Prostate gland (tissue), 2 donors: Measurements from ENCODE around the gene OTUD1. TPM values are rescaled to one million over a fixed set of nuclear protein-coding genes. Genes with fewer than 3 reads are reported as not detected.

Experiments
- DNase-seq: peaks from one replicate; pipeline ENCODE4 v3.0.0-alpha.2; 2019; ENCODE audit warnings: low spot score
- H3K27ac ChIP-seq, 2 donors: fragments of 200-600 bp; sonication (generic); 2 replicates each; pipeline ENCODE4 v1.5.1; 2017 to 2019
- H3K27me3 ChIP-seq: fragments of 200-600 bp; sonication (generic); replicated peaks from 2 replicates; pipeline ENCODE4 v1.5.1; 2019; ENCODE audit not compliant: insufficient read depth
- H3K36me3 ChIP-seq, 2 donors: fragments of 200-600 bp; sonication (generic); 1 replicate in 1 of 2; 2 replicates in 1 of 2; pipeline versions ENCODE4 v1.5.1 to v1.8.1; 2017 to 2019
- H3K4me1 ChIP-seq: fragments of 200-600 bp; sonication (generic); replicated peaks from 2 replicates; pipeline ENCODE4 v1.5.1; 2019
- H3K4me3 ChIP-seq, 2 donors: fragments of 200-600 bp; sonication (generic); 2 replicates each; pipeline ENCODE4 v1.5.1; 2017 to 2019
- H3K9me3 ChIP-seq: fragments of 200-600 bp; sonication (generic); 2 replicates; pipeline ENCODE4 v1.5.1; 2017
- POLR2A ChIP-seq: fragments of 450-650 bp; IDR thresholded peaks from one replicate; pipeline ENCODE4 v1.6.1; 2016; ENCODE audit warnings: antibody characterized with exemption, mild to moderate bottlenecking
- POLR2AphosphoS5 ChIP-seq: sonication (generic); formaldehyde crosslinking; IDR thresholded peaks from one replicate; pipeline ENCODE4 v1.6.1; 2017; ENCODE audit warnings: antibody characterized with exemption
- WGBS: methylation state at CpG from one replicate; pipeline ENCODE4 v1.1.5; 2018; 5-methylcytosine and 5-hydroxymethylcytosine counted together
- intact Hi-C: fragments of 100-400 bp; cut with DNase I; formaldehyde crosslinking; loops from one replicate; pipeline ENCODE4 v1.14.2; 2022
- total RNA-seq, 2 donors: library from RNA; depleted of rRNA; stranded (reverse); fragments of >200 nt; gene quantifications; one replicate each; pipeline ENCODE4 v1.1.0, GENCODE V29; 2016
- TF ChIP-seq, protein P1 (sequence below), 4 experiments: fragments of 200-600 bp in 2 of 4; fragments of 450-650 bp in 2 of 4; sonication (generic) in 2 of 4; IDR thresholded peaks; 1 replicate in 3 of 4; 2 replicates in 1 of 4; pipeline ENCODE4 v1.5.1; 2016 to 2019; ENCODE audit warnings: antibody characterized with exemption in 4 of 4, mild to moderate bottlenecking in 2 of 4, moderate library complexity in 2 of 4

The OTUD1 gene
- total RNA-seq, 2 donors from 2014 or later: 11.9 to 13.8 TPM

DNA sequence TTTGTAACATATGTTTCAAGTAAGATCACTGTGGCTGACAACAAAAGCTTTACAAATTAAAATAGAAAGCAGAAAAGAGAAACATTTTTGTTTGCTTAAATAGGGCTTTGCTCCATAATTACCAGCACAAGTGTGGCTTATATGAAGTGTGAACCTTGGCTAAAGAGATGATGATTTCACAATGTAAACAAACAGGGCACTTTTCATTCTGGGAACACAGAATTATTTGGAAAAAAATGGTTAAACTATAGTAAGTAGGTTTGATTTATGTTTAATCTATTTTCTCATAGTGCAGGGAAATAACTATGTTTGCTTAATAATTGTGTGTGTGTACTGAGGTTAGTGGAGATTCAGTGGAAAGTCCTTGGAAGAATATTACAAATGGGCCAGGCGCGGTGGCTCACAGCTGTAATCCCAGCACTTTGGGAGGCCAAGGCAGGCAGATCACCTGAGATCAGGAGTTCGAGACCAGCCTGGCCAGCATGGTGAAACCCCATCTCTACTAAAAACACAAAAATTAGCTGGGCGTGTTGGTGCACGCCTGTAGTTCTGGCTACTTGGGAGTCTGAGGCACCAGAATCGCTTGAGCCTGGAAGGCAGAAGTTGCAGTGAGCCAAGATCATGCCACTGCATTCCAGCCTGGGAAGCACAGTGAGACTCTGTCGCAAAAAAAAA is 19.1 kb upstream of the OTUD1 start:
- no peak overlapping the region for H3K4me3 ChIP-seq
- no peaks in the 10 kb centered on the region for H3K4me1 ChIP-seq
- no peak overlapping the region for H3K27ac ChIP-seq
- DNase-seq: no peak
- intact Hi-C loops: no loop called here
- whole genome bisulfite sequencing: 61% methylated on average over 7 of the region's 7 CpGs
- TF ChIP-seq POLR2AphosphoS5 (no peak), POLR2A (no peak)
- TF ChIP-seq, protein P1, sequence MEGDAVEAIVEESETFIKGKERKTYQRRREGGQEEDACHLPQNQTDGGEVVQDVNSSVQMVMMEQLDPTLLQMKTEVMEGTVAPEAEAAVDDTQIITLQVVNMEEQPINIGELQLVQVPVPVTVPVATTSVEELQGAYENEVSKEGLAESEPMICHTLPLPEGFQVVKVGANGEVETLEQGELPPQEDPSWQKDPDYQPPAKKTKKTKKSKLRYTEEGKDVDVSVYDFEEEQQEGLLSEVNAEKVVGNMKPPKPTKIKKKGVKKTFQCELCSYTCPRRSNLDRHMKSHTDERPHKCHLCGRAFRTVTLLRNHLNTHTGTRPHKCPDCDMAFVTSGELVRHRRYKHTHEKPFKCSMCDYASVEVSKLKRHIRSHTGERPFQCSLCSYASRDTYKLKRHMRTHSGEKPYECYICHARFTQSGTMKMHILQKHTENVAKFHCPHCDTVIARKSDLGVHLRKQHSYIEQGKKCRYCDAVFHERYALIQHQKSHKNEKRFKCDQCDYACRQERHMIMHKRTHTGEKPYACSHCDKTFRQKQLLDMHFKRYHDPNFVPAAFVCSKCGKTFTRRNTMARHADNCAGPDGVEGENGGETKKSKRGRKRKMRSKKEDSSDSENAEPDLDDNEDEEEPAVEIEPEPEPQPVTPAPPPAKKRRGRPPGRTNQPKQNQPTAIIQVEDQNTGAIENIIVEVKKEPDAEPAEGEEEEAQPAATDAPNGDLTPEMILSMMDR (IDR thresholded peaks at IDR 0.05): no peak
- no peaks in the 10 kb centered on the region for H3K27me3 ChIP-seq
- no peaks in the 10 kb centered on the region for H3K9me3 ChIP-seq
- H3K36me3 ChIP-seq: no peaks in the 10 kb centered on the region

DNA sequence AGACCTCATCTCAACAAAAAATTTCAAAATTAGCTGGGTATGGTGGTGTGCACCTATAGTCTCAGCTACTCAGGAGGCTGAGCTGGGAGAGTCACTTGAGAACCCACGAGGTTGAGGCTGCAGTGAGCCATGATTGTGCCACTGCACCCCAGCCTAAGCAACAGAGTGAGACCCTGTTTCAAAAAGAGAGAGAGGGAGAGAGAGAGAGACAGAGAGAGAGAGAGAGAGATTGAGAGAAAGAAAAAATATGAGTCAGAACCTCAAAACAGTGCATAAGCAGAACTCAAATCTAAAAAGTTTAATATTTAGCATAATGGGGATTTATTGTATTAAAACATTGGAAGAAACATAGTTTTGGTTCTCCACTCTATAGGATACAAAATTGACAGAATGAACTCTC is 17.5 kb upstream of the OTUD1 start:
- no peaks in the 10 kb centered on the region for H3K4me1 ChIP-seq
- TF ChIP-seq POLR2AphosphoS5: no peak
- TF ChIP-seq, protein P1 (IDR thresholded peaks at IDR 0.05): no peak
- no peak for TF ChIP-seq POLR2A
- 91% methylated on average over 1 of the region's 1 CpG for WGBS
- no peaks in the 10 kb centered on the region for H3K36me3 ChIP-seq
- H3K9me3 ChIP-seq: no peaks in the 10 kb centered on the region
- intact Hi-C loops: no loop called here
- no peak overlapping the region for H3K4me3 ChIP-seq
- DNase-seq: no peak
- no peak overlapping the region for H3K27ac ChIP-seq
- H3K27me3 ChIP-seq: no peaks in the 10 kb centered on the region

DNA sequence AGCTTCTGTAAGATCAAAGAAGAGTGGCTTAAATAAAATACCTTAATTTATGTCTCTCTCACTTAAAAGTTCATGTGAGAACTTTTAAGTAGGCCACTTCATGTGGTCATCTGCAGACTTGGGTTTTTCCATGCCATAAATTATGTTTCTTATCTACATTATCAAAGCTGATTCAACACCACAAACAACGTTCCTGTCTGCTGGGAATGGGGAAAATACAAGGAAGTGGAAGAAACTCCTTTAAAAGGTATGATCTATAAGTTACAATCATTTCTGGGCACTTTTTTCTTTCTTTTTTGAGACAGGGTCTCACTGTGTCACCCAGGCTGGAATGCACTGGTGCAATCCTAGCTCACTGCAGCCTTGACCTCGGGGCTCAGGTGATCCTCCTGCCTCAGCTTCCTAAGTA is 16.9 kb upstream of the OTUD1 start:
- no peaks in the 10 kb centered on the region for H3K9me3 ChIP-seq
- DNase-seq: no peak
- no peaks in the 10 kb centered on the region for H3K4me1 ChIP-seq
- no peak overlapping the region for H3K27ac ChIP-seq
- intact Hi-C loops: no loop called here
- 49% methylated on average over 2 of the region's 2 CpGs for WGBS
- no peaks in the 10 kb centered on the region for H3K27me3 ChIP-seq
- H3K36me3 ChIP-seq: no peaks in the 10 kb centered on the region
- H3K4me3 ChIP-seq: no peak overlapping the region
- no peak for TF ChIP-seq POLR2AphosphoS5
- no peak for TF ChIP-seq POLR2A

DNA sequence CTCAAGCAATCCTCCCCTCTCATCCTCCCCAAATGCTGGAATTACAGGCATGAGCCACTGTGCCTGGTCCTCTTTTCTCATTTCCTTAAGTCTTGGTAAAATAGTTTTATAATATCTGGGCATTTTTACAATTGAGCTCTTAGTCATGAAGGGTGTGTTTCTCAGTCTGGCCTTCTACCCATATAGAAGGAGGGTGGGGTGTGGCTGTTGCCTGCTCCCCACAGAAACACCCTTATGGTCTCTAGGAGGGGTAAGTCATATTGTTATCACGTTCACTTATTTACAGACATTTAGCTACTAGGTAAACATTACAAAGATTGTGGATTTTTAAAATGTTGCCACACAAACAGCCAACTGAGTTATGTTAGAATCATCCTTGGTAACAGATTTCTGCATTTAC is 6.7 kb upstream of the OTUD1 start:
- TF ChIP-seq POLR2A (no peak), POLR2AphosphoS5 (no peak)
- TF ChIP-seq, protein P1 (IDR thresholded peaks at IDR 0.05): no peak
- intact Hi-C loops: no loop called here
- H3K4me3 ChIP-seq: no peak overlapping the region
- no peaks in the 10 kb centered on the region for H3K27me3 ChIP-seq
- no peak for DNase-seq
- H3K9me3 ChIP-seq: no peaks in the 10 kb centered on the region
- H3K36me3 ChIP-seq: no peaks in the 10 kb centered on the region
- no peak overlapping the region for H3K27ac ChIP-seq
- H3K4me1 ChIP-seq: no peaks in the 10 kb centered on the region
- WGBS: 46% methylated on average over 1 of the region's 1 CpG

DNA sequence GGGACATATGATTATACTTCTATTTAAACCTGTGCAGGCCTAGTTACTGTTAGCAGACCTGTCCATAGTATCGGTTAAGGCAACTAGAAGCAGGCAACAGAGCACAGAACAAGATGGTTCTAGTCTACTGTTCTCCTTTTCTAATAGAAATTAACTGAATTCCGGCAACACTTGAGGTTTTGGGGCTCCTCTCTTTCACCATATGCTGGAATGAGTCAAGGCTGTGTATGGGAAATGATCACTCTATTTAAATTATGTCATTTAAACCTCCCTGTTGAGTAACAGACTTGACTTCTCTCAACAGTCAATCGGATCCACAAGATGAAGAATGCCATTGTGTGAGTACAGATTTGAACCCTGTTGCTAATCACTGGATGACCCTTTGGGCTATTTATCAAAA is 6.2 kb upstream of the OTUD1 start:
- intact Hi-C loops: no loop called here
- Histone ChIP-seq H3K4me3 (no peak overlapping the region), H3K27me3 (no peaks in the 10 kb centered on the region), H3K36me3 (no peaks in the 10 kb centered on the region), H3K4me1 (no peaks in the 10 kb centered on the region), H3K27ac (no peak overlapping the region), H3K9me3 (no peaks in the 10 kb centered on the region)
- no peak for DNase-seq
- 89% methylated on average over 3 of the region's 3 CpGs for WGBS
- no peak for TF ChIP-seq POLR2A
- TF ChIP-seq POLR2AphosphoS5: no peak
- TF ChIP-seq, protein P1 (IDR thresholded peaks at IDR 0.05): no peak
